Middle frontal gyrus (tissue), 1 donor: Measurements from ENCODE around the gene EPB41.
"Not testable (repeated sequence)": the region's sequence is repeated elsewhere in the genome, so short reads cannot be mapped to it uniquely, and the experiment has no call there.

Experiments
- DNase-seq: peaks from one replicate; pipeline ENCODE4 v3.0.0-alpha.2; 2015; ENCODE audit warnings: low spot score; ENCODE audit errors: extremely low spot score

EPB41 gene

GRCh38 chr1:29100487-29100886 lies 186.1 kb downstream of the EPB41 start:
- DNase-seq = no peak

DNA sequence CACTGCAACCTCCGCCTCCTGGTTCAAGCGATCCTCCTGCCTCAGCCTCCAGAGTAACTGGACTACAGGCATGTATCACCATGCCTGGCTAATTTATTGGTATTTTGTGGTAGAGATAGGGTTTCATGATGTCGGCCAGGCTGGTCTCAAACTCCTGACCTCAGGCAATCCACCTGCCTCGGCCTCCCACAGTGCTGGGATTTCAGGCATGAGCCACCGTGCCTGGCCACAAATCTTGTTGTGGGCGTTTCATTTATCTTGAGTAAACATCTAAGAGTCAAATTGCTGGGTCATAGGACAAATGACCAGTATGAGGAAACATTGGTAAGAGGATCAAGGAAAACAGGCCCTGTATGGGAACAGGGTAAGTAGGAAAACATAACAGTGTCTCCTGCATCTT lies 191.5 kb downstream of the EPB41 start:
- no peak for DNase-seq

DNA sequence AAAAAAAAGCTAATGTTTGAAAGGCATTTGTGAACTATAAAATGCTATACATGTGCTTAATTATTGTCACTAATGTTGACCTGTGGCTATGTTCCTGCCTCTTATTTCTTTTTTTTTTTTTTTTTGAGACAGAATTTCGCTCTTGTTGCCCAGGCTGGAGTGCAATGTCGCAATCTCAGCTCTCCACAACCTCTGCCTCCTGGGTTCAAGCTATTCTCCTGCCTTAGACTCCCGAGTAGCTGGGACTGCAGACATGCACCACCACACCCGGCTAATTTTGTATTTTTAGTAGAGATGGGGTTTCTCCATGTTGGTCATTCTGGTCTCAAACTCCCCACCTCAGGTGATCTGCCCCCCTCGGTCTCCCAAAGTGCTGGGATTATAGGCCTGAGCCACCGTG lies 193.7 kb downstream of the EPB41 start:
- not testable (repeated sequence) for DNase-seq

GRCh38 chr1:29112705-29113412 lies 198.5 kb downstream of the EPB41 start:
- DNase-seq = no peak

DNA sequence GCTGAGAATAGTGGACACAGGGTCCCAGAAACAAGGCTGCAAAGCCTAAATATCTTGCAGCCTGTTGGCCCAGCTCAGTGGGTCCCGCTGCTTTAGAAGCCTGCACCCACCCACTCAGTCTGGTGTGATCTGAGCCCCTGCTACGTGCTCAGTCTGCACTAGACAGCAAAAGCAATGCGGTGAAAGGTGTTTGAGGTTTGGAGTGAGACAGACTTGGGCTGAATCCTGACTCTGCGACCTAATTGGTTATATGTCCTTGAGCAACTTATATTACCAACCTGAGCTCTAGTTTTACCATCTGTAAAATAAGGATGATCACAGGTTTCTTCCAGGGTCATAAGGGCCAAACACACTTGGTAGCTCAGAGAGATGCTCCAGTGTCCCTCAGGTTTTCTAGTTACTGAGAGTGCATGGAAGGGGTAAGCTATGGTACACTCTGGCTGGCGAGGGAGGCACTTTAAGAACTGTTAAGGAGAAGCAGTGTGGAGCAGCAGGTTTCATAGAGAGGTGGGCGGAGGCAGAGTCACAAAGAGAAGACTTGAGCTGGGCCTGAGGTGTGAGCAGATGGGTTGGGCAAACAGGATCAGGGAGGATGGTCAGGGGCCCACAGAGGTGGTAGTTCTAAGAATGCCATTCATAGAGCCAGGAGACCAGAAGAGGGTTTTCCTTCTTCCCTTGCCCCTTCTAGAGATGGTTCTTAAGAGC lies 199.2 kb downstream of the EPB41 start:
- no peak for DNase-seq

- DNase-seq = no peak
Observed at GRCh38 chr1:29114654-29115053, 200.3 kb downstream of the EPB41 start.

DNA sequence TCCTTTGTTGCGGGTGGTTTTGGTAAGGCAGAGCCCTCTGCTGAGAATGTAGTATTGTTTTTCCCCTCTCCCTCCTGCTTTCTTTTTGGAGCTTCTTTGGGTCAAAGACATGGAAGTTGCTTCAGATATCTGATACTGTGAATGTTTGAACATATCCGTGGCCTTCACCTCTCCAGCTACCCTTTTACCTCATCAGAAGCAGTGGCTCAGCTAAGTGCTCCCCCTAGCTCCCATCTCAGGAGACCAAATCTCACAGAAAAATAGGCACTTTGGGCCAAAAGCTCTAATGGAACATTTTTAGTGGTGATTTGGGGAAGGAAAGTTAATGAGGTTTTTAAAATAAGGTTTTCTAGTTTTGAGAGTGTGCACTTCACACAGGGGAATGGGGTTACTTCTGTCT lies 203.0 kb downstream of the EPB41 start:
- DNase-seq = no peak

DNA sequence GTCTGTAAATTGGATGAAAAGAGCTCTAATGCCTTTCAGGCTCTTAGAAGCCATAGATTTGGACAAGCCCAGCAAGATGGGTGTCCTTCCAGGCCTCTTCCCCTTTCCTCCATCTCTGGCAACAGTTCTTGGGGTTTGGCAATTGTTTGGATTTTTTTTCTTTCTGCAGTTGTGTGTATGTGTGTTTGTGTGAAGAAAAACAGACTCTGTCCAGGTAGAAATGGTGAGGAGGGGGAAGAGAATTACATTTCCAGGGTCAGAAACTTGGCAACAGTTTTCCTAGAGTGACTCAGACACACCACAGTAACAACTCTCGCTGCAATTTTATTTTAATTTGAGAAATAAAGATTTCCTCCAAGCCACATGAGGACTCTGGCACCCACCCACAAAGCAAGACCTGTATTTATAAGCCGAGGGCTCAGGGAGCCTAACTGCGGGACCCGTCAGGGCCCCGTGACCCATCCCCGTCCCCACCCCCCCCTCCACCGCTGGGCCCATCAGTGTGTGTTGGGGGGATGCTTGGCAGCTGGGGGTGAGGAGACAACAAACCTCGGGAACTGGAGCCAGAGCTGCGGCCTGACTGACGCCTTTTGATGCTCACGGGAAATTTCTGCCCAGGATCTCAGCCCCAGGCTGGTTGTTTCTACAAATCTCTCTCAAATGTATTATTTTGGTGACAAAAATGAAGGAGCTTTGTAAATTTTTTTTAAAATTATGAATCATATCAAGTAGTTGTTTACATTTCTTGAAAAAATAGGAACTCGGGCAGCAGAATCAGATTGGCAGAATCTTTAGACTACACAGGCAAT lies 205.0 kb downstream of the EPB41 start:
- DNase-seq = no peak

DNA sequence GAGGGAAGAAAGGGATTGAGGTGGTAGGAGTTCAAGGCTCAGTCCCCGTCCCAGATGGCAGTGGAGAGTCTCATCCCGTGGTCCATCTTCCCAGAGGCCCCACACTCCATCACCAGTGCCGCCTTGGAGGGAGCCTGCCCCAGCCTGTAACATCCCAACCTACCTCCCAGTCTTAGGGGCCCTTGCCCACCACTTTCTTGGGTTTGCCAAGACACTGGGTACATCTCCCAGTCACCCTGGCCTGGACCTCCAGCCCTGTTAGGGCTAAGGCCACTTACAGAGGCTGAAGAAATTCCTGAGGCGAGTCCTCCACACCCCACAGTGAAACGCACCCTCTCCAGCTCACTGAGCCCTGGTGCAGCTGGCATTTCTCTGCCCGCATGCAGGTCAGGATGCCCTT lies 206.0 kb downstream of the EPB41 start:
- DNase-seq = no peak

DNA sequence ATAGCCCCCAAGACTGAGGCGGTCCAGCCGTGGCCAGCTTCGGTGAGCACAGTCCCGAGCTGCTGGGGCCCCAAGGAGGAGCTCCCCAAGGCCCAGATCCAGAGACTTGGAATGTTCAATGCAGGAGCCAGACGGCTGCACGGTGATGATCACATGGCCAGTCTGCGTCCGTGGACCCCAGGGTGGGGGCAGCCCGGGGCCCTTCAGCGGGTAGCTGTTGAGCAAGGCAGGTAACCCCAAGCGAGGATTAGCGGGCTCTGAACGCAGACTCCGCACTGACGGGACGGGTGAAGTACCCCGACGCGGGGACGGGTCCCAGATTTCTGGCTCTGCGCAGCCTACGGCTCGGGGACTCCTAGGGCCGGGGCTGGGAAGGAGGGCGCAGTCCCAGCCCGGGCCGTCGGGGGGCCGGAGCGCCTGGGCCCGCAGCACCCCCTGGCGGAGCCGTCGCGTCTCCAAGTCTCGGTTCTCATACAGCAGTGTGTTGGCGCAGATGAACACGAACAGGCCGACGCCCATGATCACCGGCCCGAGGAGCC lies 206.6 kb downstream of the EPB41 start:
- no peak for DNase-seq

DNA sequence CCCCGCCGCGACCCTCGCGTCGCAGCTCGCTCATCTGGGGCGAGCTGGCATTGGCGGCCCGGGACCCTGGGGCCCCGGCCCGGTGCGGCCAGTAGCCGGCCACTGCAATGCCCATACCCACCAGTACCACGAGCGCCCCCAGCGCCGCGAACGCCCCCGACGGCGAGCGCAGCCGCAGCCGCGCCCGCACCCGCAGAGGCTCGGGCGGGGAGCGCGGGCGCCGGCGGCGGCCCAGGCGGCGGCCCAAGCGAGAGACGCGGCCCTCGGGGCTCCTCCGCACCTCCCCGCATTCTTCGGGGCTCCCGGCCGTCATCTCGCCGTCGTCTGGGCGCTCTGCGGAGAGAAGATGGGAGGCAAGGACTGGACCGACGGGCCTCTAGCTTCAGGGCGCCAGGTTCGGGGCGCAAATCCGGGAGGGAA lies 207.2 kb downstream of the EPB41 start:
- no peak for DNase-seq

- DNase-seq = no peak
Observed at GRCh38 chr1:29121936-29122681, 207.7 kb downstream of the EPB41 start.

GRCh38 chr1:29122682-29123052 lies 208.3 kb downstream of the EPB41 start:
- no peak for DNase-seq

- no peak for DNase-seq
Observed at GRCh38 chr1:29123053-29123886, 208.9 kb downstream of the EPB41 start.

DNA sequence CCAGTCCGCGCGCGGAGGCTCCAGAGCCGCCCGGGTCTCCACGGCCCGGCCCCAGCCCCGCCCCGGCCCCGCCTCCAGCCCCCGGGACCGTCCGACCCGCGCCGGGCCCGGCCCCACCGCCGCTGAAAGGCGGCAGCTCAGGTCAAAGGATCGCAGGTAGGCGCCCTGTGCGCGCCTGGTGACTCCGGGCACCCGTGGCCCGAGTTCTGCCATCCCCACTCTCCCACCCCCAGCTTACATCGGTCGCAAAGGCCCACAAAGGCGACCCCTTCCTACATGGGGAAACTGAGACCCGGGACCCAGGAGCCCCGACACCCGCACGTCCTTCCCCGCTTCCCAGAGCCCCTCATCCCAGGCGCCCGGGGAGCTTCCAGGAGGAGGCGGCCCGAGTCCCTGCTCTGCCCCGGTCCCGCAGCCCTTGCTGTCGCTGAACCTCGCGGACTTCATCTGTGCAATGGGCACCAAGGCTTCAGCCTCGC lies 209.6 kb downstream of the EPB41 start, which contains the start of gene TMEM200B:
TMEM200B (minus strand) TSS at position 17 of the 479 bp plus-strand sequence. CDS start 2,075 bp downstream, outside the sequence.
- no peak for DNase-seq

DNA sequence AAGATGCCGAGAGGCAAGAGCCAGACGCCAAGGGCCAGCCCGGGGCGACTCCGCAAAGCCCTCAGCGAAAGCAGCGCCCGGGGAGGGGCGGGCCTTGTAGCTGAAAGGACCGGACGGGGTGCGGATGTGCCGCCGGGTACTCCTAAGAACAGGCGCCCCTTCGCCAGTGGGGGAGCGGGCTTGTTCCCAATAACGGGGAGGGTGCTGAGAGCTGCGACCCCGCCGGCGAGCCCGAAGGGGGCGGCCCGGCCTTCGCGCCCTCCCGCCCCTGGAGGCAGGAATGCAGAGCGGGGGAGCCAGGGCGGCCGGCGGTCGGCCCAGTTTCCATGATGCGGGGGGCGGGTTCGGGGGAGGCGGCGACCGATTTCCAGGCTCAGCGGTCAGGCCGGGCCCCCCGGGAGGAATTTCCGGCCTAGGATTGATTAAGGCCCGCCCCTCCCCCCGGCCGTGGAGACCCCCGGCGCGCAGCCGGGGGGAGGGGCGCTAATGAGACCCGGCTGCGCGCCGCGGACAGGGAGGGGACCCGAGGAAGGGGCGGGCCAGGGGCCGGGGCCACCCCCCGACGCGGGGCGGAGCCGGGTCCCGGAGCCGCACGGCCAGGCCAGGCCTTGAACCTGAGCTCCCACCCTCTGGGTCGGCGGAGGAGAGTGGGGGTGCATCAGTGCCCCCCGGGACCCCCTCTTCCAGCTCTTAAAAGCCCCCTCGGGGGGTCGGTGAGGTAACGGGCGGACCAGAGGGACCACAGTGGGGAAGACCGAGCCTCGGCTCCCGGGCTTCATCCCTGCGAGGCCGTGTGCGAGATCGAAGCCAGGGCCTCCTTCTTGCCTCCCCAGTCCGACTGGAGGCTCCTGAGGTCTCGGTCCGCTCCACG lies 210.2 kb downstream of the EPB41 start:
- DNase-seq = no peak

DNA sequence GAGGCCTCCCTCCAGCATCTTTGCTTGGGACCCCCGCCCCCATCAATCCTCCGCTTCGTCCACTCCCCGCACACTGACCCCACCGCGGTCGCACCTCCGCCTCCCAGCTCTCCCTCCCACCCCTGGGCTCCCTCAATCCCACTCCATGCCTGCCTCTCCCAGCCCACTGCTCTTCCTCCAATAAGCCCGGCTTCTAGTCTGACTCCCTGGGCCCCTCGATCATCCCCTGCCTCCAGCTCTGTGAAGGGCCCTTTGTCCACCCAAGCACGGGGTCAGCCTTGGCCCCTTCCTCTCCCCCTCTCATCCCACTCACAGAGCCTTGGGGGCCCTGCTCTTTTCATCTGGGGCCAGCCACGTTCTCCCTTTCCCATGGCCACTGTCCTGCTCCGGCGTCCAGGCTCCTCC lies 210.9 kb downstream of the EPB41 start:
- DNase-seq = no peak

DNA sequence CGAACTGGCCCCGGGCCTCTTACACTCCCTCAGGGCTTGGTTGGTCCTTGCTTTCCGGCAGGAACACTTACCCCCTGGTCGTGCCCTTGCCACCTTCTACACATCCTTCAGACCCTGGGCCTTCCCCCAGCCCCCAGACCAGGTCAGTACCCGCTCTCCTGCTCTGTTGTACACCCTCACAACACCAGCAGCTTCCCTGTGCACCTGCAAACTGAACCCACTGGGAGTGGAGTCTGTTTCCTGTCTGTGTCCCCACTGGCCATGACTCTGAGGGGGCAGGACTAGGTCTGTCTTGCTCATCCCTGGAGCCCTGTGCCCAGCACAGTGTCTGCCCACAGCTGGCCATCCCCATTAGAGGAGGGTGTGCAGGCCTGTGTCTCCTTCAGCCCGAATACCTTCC lies 211.4 kb downstream of the EPB41 start:
- no peak for DNase-seq

- no peak for DNase-seq
Observed at GRCh38 chr1:29126198-29126597, 211.8 kb downstream of the EPB41 start.
